Midbrain (tissue), 1 donor: Measurements from ENCODE around the gene PHLDB1.
"Not testable (repeated sequence)": the region's sequence is repeated elsewhere in the genome, so short reads cannot be mapped to it uniquely, and the experiment has no call there.

Experiments used
- DNase-seq: peaks from one replicate; lab custom pipeline; 2025; lab: John Stamatoyannopoulos, UW

PHLDB1 gene

DNA sequence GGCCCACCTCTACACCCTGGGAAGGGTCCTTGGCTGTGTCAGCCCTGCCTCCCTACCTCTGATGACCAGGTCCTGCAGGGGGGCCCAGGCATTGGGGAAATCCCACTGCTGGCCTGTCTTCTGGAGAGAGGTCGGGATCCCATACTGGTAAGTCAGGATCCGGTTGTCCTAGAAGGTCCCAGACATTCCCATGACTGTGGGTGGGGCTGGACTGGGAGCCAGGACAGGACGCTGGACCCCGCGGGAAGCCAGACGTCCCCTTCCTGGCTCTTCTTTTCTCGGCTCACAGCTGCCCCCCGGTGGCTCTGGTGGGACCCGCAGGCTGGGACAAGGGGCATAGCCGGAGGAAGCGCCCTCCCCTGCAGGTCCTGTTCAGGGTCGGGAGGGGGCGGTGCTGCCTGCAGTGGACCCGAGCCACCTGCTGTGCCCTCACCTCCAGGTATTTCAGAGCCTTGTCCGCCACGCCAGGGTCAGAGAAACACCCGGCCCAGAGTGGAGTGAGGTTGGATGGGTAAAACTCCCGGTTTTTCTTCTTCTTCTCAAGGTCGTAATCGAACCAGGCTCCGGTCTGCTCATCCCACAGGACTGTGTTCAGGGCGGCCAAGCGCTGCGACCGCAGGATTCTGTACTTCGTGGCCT, 52.0 kb downstream of the PHLDB1 start:
- DNase-seq, result peak; percentile 91

- DNase-seq, result no peak
These were observed 52.7 kb downstream of the PHLDB1 start for GRCh38 chr11:118659953-118660680.

DNA sequence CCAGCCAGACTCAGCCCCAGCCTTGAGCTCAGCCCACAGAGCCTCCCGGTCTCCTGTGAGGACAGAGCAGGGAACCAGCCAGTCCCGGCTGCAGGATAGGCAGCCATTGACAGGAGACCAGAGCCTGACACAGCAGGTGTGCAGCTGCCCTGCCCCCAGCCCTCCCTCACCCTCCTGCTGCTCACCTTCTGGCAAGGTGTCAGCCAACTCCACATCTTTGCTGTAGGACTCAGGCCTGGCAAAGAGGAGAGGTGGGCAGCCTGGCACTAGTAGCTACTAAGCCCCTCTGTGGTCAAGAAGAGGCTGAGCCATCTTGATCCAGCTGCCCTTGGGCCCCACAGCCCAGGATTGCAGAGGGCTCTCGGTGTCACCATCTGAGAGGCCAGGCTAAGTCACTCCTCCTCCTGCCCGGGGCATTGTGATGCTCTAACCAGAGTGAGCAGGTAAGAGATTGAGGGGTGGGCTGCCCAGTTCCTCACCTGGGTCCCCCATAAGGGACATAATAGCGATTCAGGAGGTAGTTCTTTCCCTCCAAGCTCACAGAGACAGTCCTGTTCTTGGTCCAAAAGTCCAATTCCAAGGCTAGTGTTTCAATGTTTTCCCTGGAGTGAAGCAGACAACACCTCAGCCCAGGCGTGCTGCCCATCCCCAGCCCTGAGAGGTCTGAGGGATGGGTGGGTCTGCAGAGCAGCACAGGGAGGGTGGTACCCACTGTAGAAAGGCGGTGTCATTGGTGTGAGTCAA, 53.4 kb downstream of the PHLDB1 start:
- DNase-seq, result no peak

- DNase-seq, result no peak
These were observed 54.2 kb downstream of the PHLDB1 start for GRCh38 chr11:118661425-118662301.

DNA sequence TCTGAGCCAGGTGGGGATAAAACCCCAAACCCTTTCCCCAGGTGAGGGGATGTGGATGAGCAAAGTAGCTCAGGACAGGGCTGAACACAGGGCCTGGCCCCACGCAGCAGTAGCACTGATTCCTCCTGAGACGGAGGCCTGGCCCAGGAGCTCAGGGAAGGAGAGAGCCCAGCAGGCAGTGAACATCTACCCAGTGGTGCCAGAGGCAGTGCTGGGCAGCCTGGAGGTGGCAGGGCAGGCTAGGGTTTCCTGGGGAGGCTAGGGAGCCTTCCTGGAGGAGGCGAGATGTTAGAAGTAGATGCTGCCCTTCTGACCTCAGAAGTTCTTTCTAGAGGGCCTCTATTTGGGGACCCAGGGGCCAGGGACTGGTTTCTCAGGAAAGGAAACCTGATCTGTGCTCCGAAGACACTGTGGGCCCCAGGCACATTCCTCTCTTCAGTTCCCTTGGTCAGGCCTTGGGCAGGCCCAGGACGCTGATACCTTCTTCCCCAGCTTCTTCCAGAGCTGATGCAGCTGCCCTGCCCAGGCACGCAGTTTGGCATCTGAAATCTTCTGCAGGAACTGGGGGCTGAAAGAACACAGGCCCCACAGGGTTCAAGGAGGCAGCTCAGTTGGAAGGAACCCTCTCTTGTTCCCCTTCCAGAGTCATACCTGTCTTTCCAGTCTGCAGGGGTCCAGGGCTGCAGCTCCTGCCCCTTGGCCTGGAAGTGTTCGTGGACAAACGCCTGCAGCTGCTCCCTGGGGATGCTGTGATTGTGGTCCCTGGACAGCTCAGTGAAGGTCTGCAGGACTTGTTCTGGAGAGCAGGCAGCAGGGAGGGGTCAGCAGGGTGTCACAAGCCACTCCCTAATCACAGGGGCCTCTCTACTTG, 55.2 kb downstream of the PHLDB1 start:
- no peak for DNase-seq

DNA sequence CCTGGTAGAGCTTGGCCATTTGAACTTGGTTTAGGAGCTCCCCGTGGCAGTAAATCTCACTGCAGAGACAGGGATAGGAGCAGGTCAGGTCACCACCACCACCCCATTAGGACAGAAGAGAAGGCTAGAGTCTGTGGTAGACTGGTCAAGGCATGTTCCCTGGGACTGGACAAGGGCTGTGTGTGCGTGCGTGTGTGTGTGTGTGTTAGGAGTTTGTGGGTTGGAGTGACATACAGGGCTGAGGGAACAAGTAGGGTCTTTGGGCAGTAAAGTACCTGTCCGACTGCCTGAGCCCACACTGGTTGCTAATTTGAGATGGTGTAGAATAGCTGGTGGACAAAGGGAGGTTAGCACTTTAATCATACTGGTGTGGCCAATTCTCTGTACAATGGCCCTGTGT, 56.0 kb downstream of the PHLDB1 start:
- DNase-seq, result no peak

DNA sequence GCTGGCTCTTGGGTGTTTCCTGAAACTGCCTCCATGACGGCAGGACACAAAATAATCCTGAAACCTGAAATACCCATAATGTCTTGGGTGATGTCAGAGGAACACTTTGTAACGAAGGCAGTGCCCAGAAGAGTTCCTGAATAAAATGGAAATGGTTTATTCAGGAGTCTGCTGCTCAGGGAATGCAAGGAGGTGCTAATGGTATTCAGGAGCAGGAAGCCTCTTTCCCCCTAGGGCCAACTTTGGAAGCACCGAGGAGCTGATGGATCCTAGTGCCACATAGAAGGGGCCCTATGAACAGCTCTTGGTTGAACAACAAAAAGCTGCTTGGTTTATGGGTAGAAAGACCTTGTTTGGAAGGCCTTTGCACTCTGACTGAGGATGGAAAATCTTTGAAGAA, 56.5 kb downstream of the PHLDB1 start:
- no peak for DNase-seq

GRCh38 chr11:118666371-118666770, 59.0 kb downstream of the PHLDB1 start:
- DNase-seq, result no peak

DNA sequence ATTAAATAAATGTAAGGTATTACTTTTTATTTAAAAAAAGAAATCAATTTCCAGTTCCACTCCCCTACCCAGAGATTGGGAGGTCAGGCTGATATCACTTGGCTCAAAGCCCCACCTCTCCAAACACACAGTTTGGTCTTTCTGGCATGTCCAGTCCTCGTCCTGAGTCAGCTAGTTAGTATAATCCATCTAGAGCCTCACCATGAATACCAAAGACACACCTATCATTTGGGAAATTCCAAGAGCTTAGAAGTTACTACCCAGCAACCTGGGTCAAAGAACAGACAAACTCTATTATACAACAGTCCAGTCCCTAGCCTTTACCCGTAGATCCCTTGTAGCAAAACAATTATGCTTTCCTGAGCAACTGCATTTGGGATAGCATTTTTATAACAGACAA, 62.6 kb downstream of the PHLDB1 start:
- DNase-seq, result no peak

DNA sequence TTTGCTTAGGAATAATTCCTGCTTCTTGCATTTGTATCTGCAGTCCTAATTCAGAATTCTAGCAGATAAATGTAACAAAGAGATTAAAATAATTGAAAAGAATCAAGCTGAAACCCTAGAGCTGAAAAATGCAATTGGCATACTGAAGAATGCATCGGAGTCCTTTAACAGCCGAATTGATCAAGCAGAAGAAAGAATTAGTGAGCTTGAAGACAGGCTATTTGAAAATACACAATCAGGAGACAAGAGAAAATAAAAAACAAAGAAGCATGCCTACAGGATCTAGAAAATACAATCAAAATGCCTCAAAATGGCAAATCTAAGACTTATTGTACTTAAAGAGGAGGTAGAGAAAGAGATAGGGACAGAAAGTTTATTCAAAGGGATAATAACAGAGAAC, 63.8 kb downstream of the PHLDB1 start:
- DNase-seq, result no peak

GRCh38 chr11:118672846-118673245, 65.4 kb downstream of the PHLDB1 start:
- no peak for DNase-seq

- no peak for DNase-seq
These were observed 66.1 kb downstream of the PHLDB1 start for GRCh38 chr11:118673361-118674081.

GRCh38 chr11:118674082-118674435, 66.6 kb downstream of the PHLDB1 start:
- DNase-seq, result no peak

DNA sequence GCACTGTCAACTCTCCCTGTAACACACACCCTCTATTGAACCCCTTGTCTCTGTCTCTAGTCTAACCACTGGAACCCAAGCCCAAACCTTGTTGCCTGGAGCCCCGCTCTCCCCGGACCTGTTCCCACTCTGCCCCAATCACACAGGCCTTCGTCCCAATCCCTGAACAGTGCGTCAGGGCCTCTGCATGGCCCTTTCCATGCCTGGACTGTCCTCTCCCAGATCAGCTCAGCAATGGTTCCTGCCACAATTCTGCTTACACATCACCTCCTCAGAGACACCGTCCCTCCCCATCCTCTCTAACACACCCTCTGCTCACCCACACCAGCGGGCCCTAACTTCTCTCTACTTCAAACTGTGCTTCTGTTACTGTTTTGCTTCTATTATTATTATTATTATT, 70.6 kb downstream of the PHLDB1 start:
- DNase-seq, result no peak

DNA sequence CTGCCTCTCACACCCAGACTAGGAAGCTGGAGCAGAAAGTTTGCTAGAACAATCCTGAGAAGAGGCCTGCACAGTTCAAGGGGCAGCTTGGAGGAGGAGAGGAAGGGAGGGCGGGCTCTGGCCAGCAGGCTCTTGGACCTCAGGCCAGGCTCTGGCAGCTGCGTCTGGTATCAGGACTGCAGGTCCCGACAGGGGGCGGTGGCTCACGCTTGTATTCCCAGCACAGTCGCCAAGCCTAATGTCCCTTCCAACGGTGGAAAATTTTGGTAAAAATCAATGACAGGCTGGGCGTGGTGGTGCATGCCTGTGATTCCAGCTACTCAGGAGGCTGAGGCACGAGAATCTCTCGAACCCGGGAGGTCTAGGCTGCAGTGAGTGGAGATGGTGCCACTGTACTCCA, 71.5 kb downstream of the PHLDB1 start:
- DNase-seq, result not testable (repeated sequence)

GRCh38 chr11:118679483-118679882, 72.1 kb downstream of the PHLDB1 start, which contains the start of gene TREH:
TSS of gene TREH (minus strand) at chr11:118679650. CDS start at chr11:118679627, 23 bp downstream.
- no peak for DNase-seq

- no peak for DNase-seq
These were observed 75.0 kb downstream of the PHLDB1 start for GRCh38 chr11:118682372-118682771.

GRCh38 chr11:118682939-118683338, 75.5 kb downstream of the PHLDB1 start:
- DNase-seq, result not testable (repeated sequence)

GRCh38 chr11:118684187-118684586, 76.8 kb downstream of the PHLDB1 start:
- no peak for DNase-seq

DNA sequence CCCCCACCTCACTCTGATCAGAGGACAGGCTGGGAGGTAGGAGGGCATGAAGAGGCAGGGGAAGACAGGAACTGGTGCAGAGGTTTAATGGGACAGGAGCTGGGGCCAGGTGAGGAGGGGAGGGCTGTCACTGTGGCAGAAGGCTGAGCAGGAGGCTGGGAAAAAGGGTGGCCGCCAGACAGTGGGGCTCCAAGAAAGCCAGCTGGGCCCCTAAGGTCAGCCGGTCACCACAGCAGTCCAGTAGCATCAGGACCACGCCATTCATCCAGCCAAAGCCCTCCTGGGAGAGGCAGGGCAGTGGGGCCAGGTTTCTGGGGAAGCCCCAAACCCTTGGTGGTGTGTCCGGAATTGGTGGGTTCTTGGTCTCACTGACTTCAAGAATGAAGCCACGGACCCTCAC, 80.5 kb downstream of the PHLDB1 start:
- no peak for DNase-seq
